ENCODE measurements around the gene LSM5. TPM values are rescaled to one million over a fixed set of nuclear protein-coding genes. Genes with fewer than 3 reads are reported as not detected.

Gene LSM5
- total and polyA plus RNA-seq, 2 donors (not counting 1 experiment from before 2014, with no cell fraction given) = 23.0 to 45.8 TPM

DNA sequence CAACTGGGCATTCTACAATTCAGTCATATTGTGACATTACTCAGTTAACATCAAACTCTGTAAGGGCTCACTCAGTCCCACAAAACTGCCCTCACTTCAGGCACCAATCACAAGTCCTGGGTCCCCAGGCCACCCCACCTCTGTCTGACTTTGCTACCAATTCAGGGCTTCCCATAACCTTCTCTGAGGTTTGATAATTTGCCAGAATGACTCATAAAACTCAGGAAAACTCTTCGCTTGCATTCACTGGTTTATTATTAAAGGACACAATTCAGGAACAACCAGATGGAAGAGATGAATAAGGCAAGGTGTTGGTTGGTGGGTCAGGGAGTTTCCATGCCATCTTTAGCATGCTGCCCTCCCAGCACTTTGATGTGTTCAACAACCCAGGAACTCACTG lies 46.4 kb upstream of the LSM5 start:
- Histone ChIP-seq H2AFZ (ENCODE audit: low read length) (no peak overlapping the region), H4K20me1 (ENCODE audit: control insufficient read depth, extremely low read depth, insufficient read depth, low read length) (no peaks in the 10 kb centered on the region), H3K4me2 (ENCODE audit: extremely low read depth, insufficient read depth, low read length) (no peak overlapping the region), H3K27ac (ENCODE audit: insufficient read depth, low read length) (no peak overlapping the region), H3K36me3 (ENCODE audit: control insufficient read depth, insufficient read depth, low read length) (no peaks in the 10 kb centered on the region), H3K4me1 (ENCODE audit: control insufficient read depth, extremely low read depth, insufficient read depth, low read length) (peaks cover 4% of the 10 kb centered on the region), H3K79me2 (ENCODE audit: control insufficient read depth, insufficient read depth, low read length) (peaks cover 18% of the 10 kb centered on the region), H3K9me3 (ENCODE audit: control insufficient read depth, insufficient read depth, low read depth, low read length) (no peaks in the 10 kb centered on the region), H3K27me3 (ENCODE audit: control insufficient read depth, insufficient read depth, low read length) (no peaks in the 10 kb centered on the region), H3K9ac (ENCODE audit: insufficient read depth, low read length) (no peak overlapping the region), H3K4me3 (replicated peaks in 1 of 4; ENCODE audit: control extremely low read depth in 1 of 4, insufficient read depth in 1 of 4, low read depth in 3 of 4, low read length in 4 of 4) (no peak overlapping the region)
- no peak for TF ChIP-seq EZH2 (IDR thresholded peaks at IDR 0.05; ENCODE audit: low read length, missing control alignments)
- TF ChIP-seq, protein P1, sequence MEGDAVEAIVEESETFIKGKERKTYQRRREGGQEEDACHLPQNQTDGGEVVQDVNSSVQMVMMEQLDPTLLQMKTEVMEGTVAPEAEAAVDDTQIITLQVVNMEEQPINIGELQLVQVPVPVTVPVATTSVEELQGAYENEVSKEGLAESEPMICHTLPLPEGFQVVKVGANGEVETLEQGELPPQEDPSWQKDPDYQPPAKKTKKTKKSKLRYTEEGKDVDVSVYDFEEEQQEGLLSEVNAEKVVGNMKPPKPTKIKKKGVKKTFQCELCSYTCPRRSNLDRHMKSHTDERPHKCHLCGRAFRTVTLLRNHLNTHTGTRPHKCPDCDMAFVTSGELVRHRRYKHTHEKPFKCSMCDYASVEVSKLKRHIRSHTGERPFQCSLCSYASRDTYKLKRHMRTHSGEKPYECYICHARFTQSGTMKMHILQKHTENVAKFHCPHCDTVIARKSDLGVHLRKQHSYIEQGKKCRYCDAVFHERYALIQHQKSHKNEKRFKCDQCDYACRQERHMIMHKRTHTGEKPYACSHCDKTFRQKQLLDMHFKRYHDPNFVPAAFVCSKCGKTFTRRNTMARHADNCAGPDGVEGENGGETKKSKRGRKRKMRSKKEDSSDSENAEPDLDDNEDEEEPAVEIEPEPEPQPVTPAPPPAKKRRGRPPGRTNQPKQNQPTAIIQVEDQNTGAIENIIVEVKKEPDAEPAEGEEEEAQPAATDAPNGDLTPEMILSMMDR (conservative IDR thresholded peaks at IDR 0.05 in 1 of 2, IDR thresholded peaks at IDR 0.05 in 1 of 2; ENCODE audit: low read depth in 1 of 2, low read length in 2 of 2) = no peak
- peak; percentile 74 to 80 for DNase-seq (ENCODE audit: low read depth in 2 of 2)

DNA sequence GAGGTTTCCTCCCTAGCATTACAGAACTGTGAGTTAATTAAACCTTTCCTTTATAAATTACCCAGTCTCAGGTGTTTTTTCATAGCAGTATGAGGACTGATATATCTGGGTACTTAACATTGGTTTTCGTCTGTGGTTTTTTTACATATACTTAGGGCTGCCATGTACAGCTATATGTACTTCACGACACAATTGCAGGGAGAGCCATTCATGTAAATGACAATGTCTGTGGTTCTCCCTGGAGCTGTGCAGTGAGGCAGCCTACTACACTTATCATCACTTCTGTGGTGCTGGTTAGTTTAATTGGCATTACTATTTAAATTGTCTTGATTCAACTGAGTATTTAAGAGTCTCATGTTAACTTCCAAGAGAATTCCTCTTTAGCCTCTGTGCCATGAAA lies 45.8 kb upstream of the LSM5 start:
- Histone ChIP-seq H3K4me1 (ENCODE audit: control insufficient read depth, extremely low read depth, insufficient read depth, low read length) (peaks cover 4% of the 10 kb centered on the region), H3K27ac (ENCODE audit: insufficient read depth, low read length) (no peak overlapping the region), H3K79me2 (ENCODE audit: control insufficient read depth, insufficient read depth, low read length) (peaks cover 21% of the 10 kb centered on the region), H3K27me3 (ENCODE audit: control insufficient read depth, insufficient read depth, low read length) (no peaks in the 10 kb centered on the region), H4K20me1 (ENCODE audit: control insufficient read depth, extremely low read depth, insufficient read depth, low read length) (no peaks in the 10 kb centered on the region), H3K36me3 (ENCODE audit: control insufficient read depth, insufficient read depth, low read length) (no peaks in the 10 kb centered on the region), H3K4me3 (replicated peaks in 1 of 4; ENCODE audit: control extremely low read depth in 1 of 4, insufficient read depth in 1 of 4, low read depth in 3 of 4, low read length in 4 of 4) (no peak overlapping the region), H2AFZ (ENCODE audit: low read length) (no peak overlapping the region), H3K4me2 (ENCODE audit: extremely low read depth, insufficient read depth, low read length) (no peak overlapping the region), H3K9ac (ENCODE audit: insufficient read depth, low read length) (no peak overlapping the region), H3K9me3 (ENCODE audit: control insufficient read depth, insufficient read depth, low read depth, low read length) (no peaks in the 10 kb centered on the region)
- no peak for DNase-seq (ENCODE audit: low read depth in 2 of 2)
- TF ChIP-seq, protein P1 (conservative IDR thresholded peaks at IDR 0.05 in 1 of 2, IDR thresholded peaks at IDR 0.05 in 1 of 2; ENCODE audit: low read depth in 1 of 2, low read length in 2 of 2) = no peak
- no peak for TF ChIP-seq EZH2 (IDR thresholded peaks at IDR 0.05; ENCODE audit: low read length, missing control alignments)

DNA sequence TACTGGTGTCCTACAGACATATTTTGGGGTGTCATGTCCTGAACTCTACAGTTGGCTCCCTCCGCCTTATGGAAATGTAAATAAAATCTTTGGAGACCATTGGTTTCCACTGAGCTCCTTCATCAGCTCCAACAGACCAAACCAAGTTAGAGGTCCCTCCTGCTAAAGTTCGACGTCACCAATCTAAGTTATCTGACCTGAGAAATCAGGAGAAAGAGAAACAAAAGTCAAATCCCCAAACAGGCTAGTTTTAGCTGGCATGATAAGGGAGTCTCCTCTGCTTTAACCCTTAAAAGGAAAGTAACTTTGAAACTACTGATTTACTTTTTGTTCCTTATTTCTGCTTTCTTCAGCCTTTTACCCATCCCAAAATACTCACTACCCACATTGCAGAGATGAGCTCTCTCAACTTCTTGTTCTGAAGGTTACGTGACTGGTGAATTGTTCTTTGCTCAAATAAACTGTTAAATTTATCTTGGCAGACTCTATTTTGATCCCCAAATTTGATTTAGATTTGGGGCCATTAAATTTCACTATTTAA lies 45.1 kb upstream of the LSM5 start:
- Histone ChIP-seq H2AFZ (ENCODE audit: low read length) (no peak overlapping the region), H3K27me3 (ENCODE audit: control insufficient read depth, insufficient read depth, low read length) (no peaks in the 10 kb centered on the region), H3K4me1 (ENCODE audit: control insufficient read depth, extremely low read depth, insufficient read depth, low read length) (peaks cover 4% of the 10 kb centered on the region), H3K79me2 (ENCODE audit: control insufficient read depth, insufficient read depth, low read length) (peaks cover 20% of the 10 kb centered on the region), H3K9me3 (ENCODE audit: control insufficient read depth, insufficient read depth, low read depth, low read length) (no peaks in the 10 kb centered on the region), H3K27ac (ENCODE audit: insufficient read depth, low read length) (no peak overlapping the region), H3K9ac (ENCODE audit: insufficient read depth, low read length) (no peak overlapping the region), H3K36me3 (ENCODE audit: control insufficient read depth, insufficient read depth, low read length) (no peaks in the 10 kb centered on the region), H3K4me3 (replicated peaks in 1 of 4; ENCODE audit: control extremely low read depth in 1 of 4, insufficient read depth in 1 of 4, low read depth in 3 of 4, low read length in 4 of 4) (no peak overlapping the region), H4K20me1 (ENCODE audit: control insufficient read depth, extremely low read depth, insufficient read depth, low read length) (no peaks in the 10 kb centered on the region), H3K4me2 (ENCODE audit: extremely low read depth, insufficient read depth, low read length) (no peak overlapping the region)
- no peak for DNase-seq (ENCODE audit: low read depth in 2 of 2)
- TF ChIP-seq EZH2 (IDR thresholded peaks at IDR 0.05; ENCODE audit: low read length, missing control alignments) = no peak
- TF ChIP-seq, protein P1 (conservative IDR thresholded peaks at IDR 0.05 in 1 of 2, IDR thresholded peaks at IDR 0.05 in 1 of 2; ENCODE audit: low read depth in 1 of 2, low read length in 2 of 2) = no peak

Measured in fibroblast of lung (primary cell).